DND-41 (cell line): ENCODE measurements around the gene MAN2A2.

Source experiments
- ATAC-seq: fragments of 200-7000 bp; cut with Tn5 transposase; 3 replicates; pipeline ENCODE4 v1.9.1; 2021; ENCODE audit warnings: low read depth; ENCODE audit not compliant: insufficient read depth
- DNase-seq: peaks from one replicate; pipeline ENCODE4 v3.0.0-alpha.2; 2020
- H2AFZ ChIP-seq: 2 replicates; pipeline ENCODE4 v1.6.0; 2012; ENCODE audit warnings: low read depth, low read length
- H3K27ac ChIP-seq: 2 replicates; pipeline ENCODE4 v1.5.1; 2012; ENCODE audit warnings: low read length, inconsistent platforms
- H3K27me3 ChIP-seq: fragments of 200-600 bp; sonication (generic); 2 replicates; pipeline ENCODE4 v1.6.0; 2012; ENCODE audit warnings: low read length, mild to moderate bottlenecking, inconsistent platforms; ENCODE audit not compliant: insufficient read depth, poor library complexity
- H3K36me3 ChIP-seq: 2 replicates; pipeline ENCODE4 v1.5.1; 2012; ENCODE audit warnings: low read length, inconsistent platforms; ENCODE audit not compliant: insufficient read depth
- H3K4me1 ChIP-seq: 2 replicates; pipeline ENCODE4 v1.5.1; 2012; ENCODE audit warnings: mild to moderate bottlenecking, low read length; ENCODE audit not compliant: insufficient read depth
- H3K4me2 ChIP-seq: 2 replicates; pipeline ENCODE4 v1.6.0; 2012; ENCODE audit warnings: mild to moderate bottlenecking, moderate library complexity, low read length, inconsistent platforms; ENCODE audit not compliant: insufficient read depth
- H3K4me3 ChIP-seq, 2 experiments: fragments of 200-600 bp in 1 of 2; shearing (Covaris generic) in 1 of 2; 2 replicates each; pipeline ENCODE4 v1.5.1; 2012 to 2016; ENCODE audit warnings: inconsistent platforms in 2 of 2, low read length in 2 of 2, mild to moderate bottlenecking in 2 of 2, low read depth in 1 of 2, moderate library complexity in 1 of 2
- H3K79me2 ChIP-seq: 2 replicates; pipeline ENCODE4 v1.6.0; 2012; ENCODE audit warnings: low read length, inconsistent platforms; ENCODE audit not compliant: insufficient read depth
- H3K9ac ChIP-seq: 2 replicates; pipeline ENCODE4 v1.6.0; 2012; ENCODE audit warnings: low read depth, mild to moderate bottlenecking, inconsistent platforms, low read length, moderate library complexity
- H3K9me3 ChIP-seq: 2 replicates; pipeline ENCODE4 v1.5.1; 2012; ENCODE audit warnings: low read length, moderate library complexity, mild to moderate bottlenecking, inconsistent platforms; ENCODE audit not compliant: insufficient read depth, severe bottlenecking
- H4K20me1 ChIP-seq: 2 replicates; pipeline ENCODE4 v1.6.0; 2012; ENCODE audit warnings: low read length; ENCODE audit not compliant: insufficient read depth
- CTCF ChIP-seq: IDR thresholded peaks from 2 replicates; pipeline ENCODE4 v1.5.1; 2012; ENCODE audit warnings: borderline replicate concordance, low read length, moderate library complexity, mild to moderate bottlenecking; ENCODE audit not compliant: poor library complexity, severe bottlenecking; ENCODE audit errors: extremely low read depth
- EZH2 ChIP-seq: IDR thresholded peaks from 3 replicates; pipeline ENCODE4 v1.6.1; 2012; ENCODE audit warnings: borderline replicate concordance, low read depth, mild to moderate bottlenecking, moderate library complexity, low read length, inconsistent platforms; ENCODE audit not compliant: severe bottlenecking

Gene MAN2A2

GRCh38 chr15:90959894-90960293, 56.8 kb downstream of the MAN2A2 start:
- no peak overlapping the region for H3K9ac ChIP-seq
- H3K4me3 ChIP-seq: no peak overlapping the region
- peaks cover 16% of the 10 kb centered on the region for H3K4me1 ChIP-seq
- H3K27me3 ChIP-seq: no peaks in the 10 kb centered on the region
- no peak for DNase-seq
- H4K20me1 ChIP-seq: peaks cover 8% of the 10 kb centered on the region; the same call in 1 of the 2 replicates
- H2AFZ ChIP-seq: no peak overlapping the region
- peaks cover 78% of the 10 kb centered on the region for H3K36me3 ChIP-seq
- 0 out of 2 replicates have a peak overlapping the region, but pooled peaks have one; percentile 32 for H3K27ac ChIP-seq
- no peak for ATAC-seq
- H3K79me2 ChIP-seq: peaks cover 49% of the 10 kb centered on the region
- no peak overlapping the region for H3K4me2 ChIP-seq
- H3K9me3 ChIP-seq: no peaks in the 10 kb centered on the region
- TF ChIP-seq EZH2 (no peak), CTCF (no peak)

DNA sequence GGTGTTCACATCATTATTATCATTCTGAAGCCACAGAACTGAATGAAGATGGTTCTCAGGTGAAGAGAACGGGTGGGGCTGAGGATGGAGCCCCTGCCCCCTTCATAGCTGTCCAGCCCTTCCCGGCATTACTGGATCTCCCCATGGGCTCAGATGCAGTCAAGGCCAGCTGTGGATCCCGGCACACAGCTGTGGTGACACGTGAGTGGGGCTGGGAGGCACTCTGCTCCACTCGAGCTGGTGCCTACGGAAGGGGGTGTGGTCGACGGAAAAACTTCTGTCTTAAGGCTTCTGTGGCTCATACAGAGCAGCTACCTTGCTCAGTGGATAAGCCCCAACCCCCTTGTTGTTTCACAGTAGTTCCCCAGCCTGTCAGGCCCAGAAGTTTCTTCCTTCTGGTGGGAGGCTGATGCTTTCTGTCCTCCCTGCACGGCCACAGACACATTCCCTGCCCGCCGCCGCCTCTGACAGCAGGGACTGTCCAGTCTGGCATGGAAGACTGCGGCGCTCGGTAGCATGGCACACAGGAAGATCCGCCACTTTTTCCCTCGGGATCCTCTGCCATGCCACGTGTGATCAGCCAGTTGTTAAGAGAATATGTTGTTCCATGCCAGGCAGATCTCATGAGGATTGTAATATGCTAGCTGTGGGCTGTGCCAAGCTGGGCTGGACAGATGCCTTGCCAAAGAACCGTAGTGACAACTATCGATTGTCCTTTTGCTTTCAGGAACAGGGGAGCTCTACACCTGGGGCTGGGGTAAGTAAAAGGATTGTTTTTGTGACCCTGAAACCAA, 57.4 kb downstream of the MAN2A2 start:
- H2AFZ ChIP-seq: no peak overlapping the region
- H3K79me2 ChIP-seq: peaks cover 45% of the 10 kb centered on the region
- H3K27me3 ChIP-seq: no peaks in the 10 kb centered on the region
- no peak overlapping the region for H3K27ac ChIP-seq
- TF ChIP-seq EZH2 (no peak), CTCF (no peak)
- peaks cover 14% of the 10 kb centered on the region for H3K4me1 ChIP-seq
- no peaks in the 10 kb centered on the region for H3K9me3 ChIP-seq
- H3K9ac ChIP-seq: no peak overlapping the region
- DNase-seq (no peak), ATAC-seq (no peak)
- H3K4me3 ChIP-seq: no peak overlapping the region
- H3K4me2 ChIP-seq: no peak overlapping the region
- peaks cover 83% of the 10 kb centered on the region for H3K36me3 ChIP-seq
- peaks cover 8% of the 10 kb centered on the region; the same call in 1 of the 2 replicates for H4K20me1 ChIP-seq

DNA sequence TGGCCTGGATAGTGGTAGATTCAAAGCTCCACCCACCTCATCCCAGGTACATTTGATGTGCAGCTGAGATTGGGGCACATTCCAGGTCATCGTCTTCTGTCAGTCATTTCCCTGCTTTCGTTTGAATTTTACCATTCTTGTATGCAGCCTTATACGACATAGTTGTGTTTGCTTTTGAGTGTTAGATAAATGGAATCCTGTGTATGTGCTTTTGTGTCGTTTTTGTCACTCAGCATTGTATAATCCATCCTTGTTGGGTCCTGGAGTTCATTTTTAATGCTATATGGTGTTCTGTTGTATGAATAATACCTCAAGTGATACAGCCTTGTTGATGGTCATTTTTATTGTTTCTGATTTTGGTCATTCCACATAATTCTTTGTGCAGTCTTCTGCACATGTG, 58.9 kb downstream of the MAN2A2 start:
- H3K27ac ChIP-seq: no peak overlapping the region
- peaks cover 29% of the 10 kb centered on the region for H3K79me2 ChIP-seq
- no peaks in the 10 kb centered on the region for H3K4me1 ChIP-seq
- TF ChIP-seq EZH2 (no peak), CTCF (no peak)
- no peaks in the 10 kb centered on the region for H3K9me3 ChIP-seq
- no peak overlapping the region for H3K9ac ChIP-seq
- ATAC-seq: no peak
- no peak overlapping the region for H3K4me2 ChIP-seq
- no peak overlapping the region for H3K4me3 ChIP-seq
- H3K36me3 ChIP-seq: peaks cover 84% of the 10 kb centered on the region
- no peaks in the 10 kb centered on the region for H3K27me3 ChIP-seq
- peaks cover 8% of the 10 kb centered on the region; the same call in 1 of the 2 replicates for H4K20me1 ChIP-seq
- DNase-seq: no peak
- no peak overlapping the region for H2AFZ ChIP-seq
